Pancreas (tissue), 10 donors: ENCODE results near the gene NKD1. TPM values are rescaled to one million over a fixed set of nuclear protein-coding genes. Genes with fewer than 3 reads are reported as not detected.

Experiments used
- ATAC-seq, 4 donors: fragments of 200-7000 bp; cut with Tn5 transposase; one replicate each; pipeline versions ENCODE4 v1.8.0 to v1.9.1; 2020; ENCODE audit warnings: mild to moderate bottlenecking in 4 of 4, moderate library complexity in 4 of 4
- DNase-seq, 6 donors: peaks; one replicate each; pipeline ENCODE4 v3.0.0-alpha.2; 2020
- FAIRE-seq: peaks from 2 replicates; lab custom pipeline; 2012; peaks lifted over from hg19 to GRCh38; lab: Jason Lieb, UNC
- H3K27ac ChIP-seq, 4 donors: fragments of 200-600 bp; sonication (generic); 1 replicate in 3 of 4; 2 replicates in 1 of 4; pipeline versions ENCODE4 v1.5.0 to v1.8.0; 2020
- H3K27me3 ChIP-seq, 4 donors: fragments of 200-600 bp; one replicate each; pipeline ENCODE4 v1.8.0; 2021
- H3K36me3 ChIP-seq, 3 donors: fragments of 200-600 bp; sonication (generic) in 1 of 3; one replicate each; pipeline versions ENCODE4 v1.5.0 to v1.8.0; 2020 to 2021
- H3K4me1 ChIP-seq, 3 donors: fragments of 200-600 bp; one replicate each; pipeline ENCODE4 v1.8.0; 2021
- H3K4me3 ChIP-seq, 4 donors: fragments of 200-600 bp; sonication (generic) in 2 of 4; one replicate each; pipeline versions ENCODE4 v1.5.0 to v1.8.0; 2020 to 2021
- H3K9me3 ChIP-seq, 4 donors: fragments of 200-600 bp; one replicate each; pipeline ENCODE4 v1.8.0; 2021
- CTCF ChIP-seq, 4 donors: fragments of 200-600 bp; sonication (generic) in 3 of 4; IDR thresholded peaks; one replicate each; pipeline versions ENCODE4 v1.5.0 to v1.8.0; 2021; ENCODE audit warnings: antibody characterized with exemption in 4 of 4
- WGBS, 2 donors: extraction: QIAGEN DNeasy Blood & Tissue Kit; methylation state at CpG; one replicate each; pipeline ENCODE4 v1.1.7; 2013; 5-methylcytosine and 5-hydroxymethylcytosine counted together
- intact Hi-C, 3 donors: fragments of 100-400 bp; cut with DNase I; formaldehyde crosslinking; loops; one replicate each; pipeline versions ENCODE4 v1.11.1 to v1.14.2; 2022
- polyA plus RNA-seq, 2 donors: library from polyadenylated mRNA; stranded (reverse); fragments of 200-250 nt; gene quantifications; one replicate each; pipeline ENCODE4 v1.2.3, GENCODE V29; 2013
- total RNA-seq, 6 donors: library from RNA; stranded (reverse); fragmentation: NEBNext Ultra II Directional in 4 of 6; extraction: Animal tissue kit (Norgen Biotek cat#: 25700) in 4 of 6; gene quantifications; one replicate each; pipeline versions ENCODE4 v1.2.1 to v1.2.4, GENCODE V29; 2021 to 2023
- donor health status: healthy with polysubstance abuse.
- donor health status: DM: no; HTN: no; CAD: no; lungs with moderate emphysema.
- donor health status: DM: no; HTN: no; CAD: no.
- donor health status: control.
- donor health status: control.
- donor health status: Bipolar disorder and iron deficiency.
- donor health status: DM: yes; HTN: yes; CAD: no.
- donor health status: DM: no; HTN: no; CAD: no.
- donor health status: DM: no; HTN: no; CAD: no.
- donor health status: DM: yes; HTN: yes; CAD: no.

The NKD1 gene
- total and polyA plus RNA-seq, 8 donors: 0.45 to 5.8 (median 4.4) TPM

GRCh38 chr16:50617646-50618184 is 69.5 kb downstream of the NKD1 start:
- Histone ChIP-seq H3K27ac (no peak overlapping the region), H3K9me3 (no peaks in the 10 kb centered on the region), H3K4me1 (peaks cover 0 to 4% (median 0%) of the 10 kb centered on the region in 3 donors), H3K36me3 (no peaks in the 10 kb centered on the region), H3K4me3 (no peak overlapping the region), H3K27me3 (no peaks in the 10 kb centered on the region)
- no peak for TF ChIP-seq CTCF (IDR thresholded peaks at IDR 0.05)
- no peak for ATAC-seq
- FAIRE-seq: no peak
- intact Hi-C loops: no loop called here
- DNase-seq: no peak
- WGBS, 2 donors: 96 to 98% methylated on average over 2 of the region's 2 CpGs

DNA sequence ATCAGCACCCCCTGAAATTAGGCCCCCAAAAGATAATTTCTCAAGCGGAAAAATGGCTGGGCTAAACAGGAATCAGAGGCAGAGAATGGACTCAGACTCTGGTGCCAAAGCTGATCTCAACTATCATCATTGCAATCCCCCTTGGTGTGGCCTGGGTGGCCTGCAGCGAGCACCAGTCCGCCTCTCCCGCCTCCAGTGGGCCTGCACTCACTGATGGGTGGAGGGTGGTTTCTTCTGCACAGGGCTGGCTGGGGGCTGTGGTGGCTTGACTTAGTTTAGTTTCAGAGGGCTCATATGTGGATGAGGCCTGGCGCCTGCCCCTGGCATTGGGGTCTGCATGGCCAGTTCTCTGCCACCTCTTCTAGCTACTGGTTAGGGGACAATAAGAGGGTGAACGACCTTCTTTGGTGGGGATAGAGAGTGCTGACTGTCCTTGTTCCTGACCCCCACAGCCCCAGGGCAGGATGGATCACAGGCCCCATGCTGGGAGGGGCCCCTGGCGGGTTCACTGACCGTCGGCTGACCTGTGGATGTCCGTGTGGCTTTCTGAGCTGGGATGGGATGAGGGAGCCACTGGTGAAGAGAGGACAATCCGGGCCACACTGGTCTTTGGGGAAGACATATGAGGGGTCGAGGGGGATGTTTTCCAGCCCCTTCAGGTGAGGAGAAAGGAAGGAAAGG is 70.2 kb downstream of the NKD1 start:
- no peaks in the 10 kb centered on the region for H3K9me3 ChIP-seq
- no peak overlapping the region for H3K27ac ChIP-seq
- H3K36me3 ChIP-seq: no peaks in the 10 kb centered on the region
- intact Hi-C loops: no loop called here
- no peaks in the 10 kb centered on the region for H3K27me3 ChIP-seq
- TF ChIP-seq CTCF (IDR thresholded peaks at IDR 0.05): no peak
- ATAC-seq: no peak
- no peak for FAIRE-seq
- peaks cover 0 to 4% (median 0%) of the 10 kb centered on the region in 3 donors for H3K4me1 ChIP-seq
- WGBS, 2 donors: 87 to 92% methylated on average over 12 of the region's 12 CpGs
- H3K4me3 ChIP-seq: no peak overlapping the region
- DNase-seq: peak in 1 of 6 donors; percentile 48

- FAIRE-seq: no peak
- Histone ChIP-seq H3K4me1 (peaks cover 0 to 4% (median 0%) of the 10 kb centered on the region in 3 donors), H3K36me3 (no peaks in the 10 kb centered on the region), H3K4me3 (no peak overlapping the region), H3K9me3 (no peaks in the 10 kb centered on the region), H3K27me3 (no peaks in the 10 kb centered on the region), H3K27ac (no peak overlapping the region)
- WGBS, 2 donors: 90 to 94% methylated on average over 10 of the region's 10 CpGs
- DNase-seq: peak in 1 of 6 donors; percentile 26
- TF ChIP-seq CTCF (IDR thresholded peaks at IDR 0.05): no peak
- intact Hi-C loops: no loop called here
- ATAC-seq: no peak
These were observed 71.7 kb downstream of the NKD1 start for GRCh38 chr16:50619702-50620491.

DNA sequence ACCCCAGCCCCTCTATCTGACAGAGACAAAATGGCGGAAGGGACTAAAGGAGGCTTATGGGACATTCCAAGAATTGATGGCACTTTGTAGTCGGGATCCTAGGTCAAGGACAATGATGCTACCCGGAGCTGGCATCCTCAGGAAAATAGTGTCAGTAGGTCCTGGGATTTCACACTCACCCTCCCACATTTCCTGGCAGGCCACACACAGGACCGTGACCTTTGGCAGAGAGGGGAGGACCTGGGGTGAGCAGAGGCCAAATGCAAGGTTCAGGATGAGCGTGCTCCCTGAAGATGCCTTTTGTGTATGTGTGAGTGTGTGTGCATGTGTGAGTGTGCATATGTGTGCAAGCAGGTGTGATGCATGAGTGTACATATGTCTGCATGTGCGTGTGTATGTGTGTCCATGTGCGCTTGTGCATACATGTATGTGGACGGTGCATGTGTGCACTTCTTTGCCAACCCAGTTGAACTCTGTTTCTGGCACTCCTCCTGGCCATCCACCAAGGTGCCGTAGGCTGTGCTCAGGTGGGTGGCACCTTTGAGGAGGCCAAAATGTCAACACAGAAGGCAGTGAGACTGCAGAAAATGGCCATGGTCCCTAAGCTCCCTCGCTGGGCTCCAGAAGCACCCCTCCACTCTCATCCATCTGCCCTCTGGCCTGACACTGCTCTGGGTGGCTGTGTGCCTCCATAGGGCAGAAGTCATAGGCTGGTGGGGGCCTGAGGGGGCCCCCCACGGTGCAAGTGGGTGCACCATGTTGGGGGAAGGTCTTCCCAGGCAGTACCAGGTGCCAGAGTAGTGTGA is 72.7 kb downstream of the NKD1 start:
- FAIRE-seq (no peak), ATAC-seq (no peak), DNase-seq (peak in 1 of 6 donors; percentile 5)
- no peaks in the 10 kb centered on the region for H3K9me3 ChIP-seq
- intact Hi-C loops: no loop called here
- 87 to 94% methylated on average over 11 of the region's 11 CpGs for WGBS, 2 donors
- no peaks in the 10 kb centered on the region for H3K36me3 ChIP-seq
- no peak overlapping the region for H3K27ac ChIP-seq
- H3K4me1 ChIP-seq: peaks cover 0 to 4% (median 0%) of the 10 kb centered on the region in 3 donors
- TF ChIP-seq CTCF (IDR thresholded peaks at IDR 0.05): no peak
- H3K4me3 ChIP-seq: no peak overlapping the region
- no peaks in the 10 kb centered on the region for H3K27me3 ChIP-seq
